Measurements from ENCODE around the gene HSPB6. TPM values are rescaled to one million over a fixed set of nuclear protein-coding genes. Genes with fewer than 3 reads are reported as not detected.
A peak's percentile ranks its signal among the peaks of the same experiment; 100 is the strongest.

HSPB6 gene
- total and polyA plus RNA-seq, 2 experiments from 2014 or later = 14.1 to 220 TPM

GRCh38 chr19:35777961-35778360 lies 21.1 kb upstream of the HSPB6 start:
- no peak for TF ChIP-seq EZH2 (IDR thresholded peaks at IDR 0.05; ENCODE audit: insufficient read depth, poor library complexity, severe bottlenecking)
- no peak for TF ChIP-seq EZH2phosphoT487 (IDR thresholded peaks at IDR 0.05; ENCODE audit: insufficient read depth, low read depth)
- no peak overlapping the region for H3K4me2 ChIP-seq (ENCODE audit: unreplicated experiment)
- no peaks in the 10 kb centered on the region for H4K20me1 ChIP-seq (ENCODE audit: insufficient read depth)
- H3K79me2 ChIP-seq (ENCODE audit: insufficient read depth) = no peaks in the 10 kb centered on the region
- no peaks in the 10 kb centered on the region for H3K36me3 ChIP-seq (ENCODE audit: low read depth)
- H3K27ac ChIP-seq = no peak overlapping the region
- H3K4me3 ChIP-seq = no peak overlapping the region
- H3K27me3 ChIP-seq (replicated peaks; ENCODE audit: insufficient read depth) = no peaks in the 10 kb centered on the region
- no peak overlapping the region for H3K9ac ChIP-seq
- DNase-seq = no peak
- H3K4me1 ChIP-seq (ENCODE audit: insufficient read depth) = no peaks in the 10 kb centered on the region
- H2AFZ ChIP-seq = no peak overlapping the region
- no peaks in the 10 kb centered on the region for H3K9me3 ChIP-seq (ENCODE audit: low read depth)
- in situ Hi-C loops (cut with MboI) = no loop called here
- WGBS, 2 experiments (ENCODE audit: low coverage in 1 of 2, low lambda C conversion rate in 2 of 2, missing lambda C conversion rate in 2 of 2) = 96 to 98% methylated on average over 7 of the region's 7 CpGs
- no peaks in the 10 kb centered on the region for H3K9me2 ChIP-seq (ENCODE audit: insufficient read depth)
- peaks cover 4% of the 10 kb centered on the region for H3F3A ChIP-seq (ENCODE audit: insufficient read depth)

DNA sequence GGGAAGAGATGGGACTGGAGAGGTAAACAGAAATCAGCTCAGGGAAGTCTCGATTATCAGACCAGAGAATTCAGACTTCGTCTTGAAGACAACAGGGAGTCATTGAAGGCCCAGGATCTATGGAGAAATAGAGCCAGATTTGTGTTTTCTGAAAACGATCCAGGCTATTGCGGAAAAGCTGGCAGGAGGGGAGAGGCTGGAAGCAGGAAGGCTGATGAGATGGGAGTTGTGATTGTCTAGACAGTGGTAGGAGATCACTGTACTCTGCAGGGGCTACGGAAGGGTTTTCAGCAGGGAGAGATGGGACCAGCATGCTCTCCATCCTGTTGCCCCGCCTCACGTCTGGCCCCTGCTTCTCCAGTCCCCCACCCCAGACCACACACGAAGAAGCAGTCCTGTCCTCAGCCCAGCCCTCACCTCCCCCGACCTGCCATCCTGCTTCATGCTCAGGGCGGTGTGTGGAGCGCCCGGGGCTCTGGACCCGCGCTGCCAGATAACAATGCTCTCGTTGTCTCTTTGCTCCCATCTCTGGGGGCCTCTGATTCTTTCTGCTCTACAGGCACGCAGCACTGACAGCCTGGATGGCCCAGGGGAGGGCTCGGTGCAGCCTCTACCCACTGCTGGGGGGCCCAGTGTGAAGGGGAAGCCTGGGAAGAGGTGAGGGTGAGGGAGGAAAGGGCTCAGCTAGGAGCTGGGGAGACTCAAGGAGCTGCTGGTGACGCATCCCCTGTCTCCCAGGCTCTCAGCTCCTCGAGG lies 20.4 kb upstream of the HSPB6 start:
- no peaks in the 10 kb centered on the region for H4K20me1 ChIP-seq (ENCODE audit: insufficient read depth)
- no peaks in the 10 kb centered on the region for H3K79me2 ChIP-seq (ENCODE audit: insufficient read depth)
- WGBS, 2 experiments (ENCODE audit: low coverage in 1 of 2, low lambda C conversion rate in 2 of 2, missing lambda C conversion rate in 2 of 2) = 81 to 83% methylated on average over 19 of the region's 19 CpGs
- H3K4me2 ChIP-seq (ENCODE audit: unreplicated experiment) = no peak overlapping the region
- H3K27ac ChIP-seq = no peak overlapping the region
- no peaks in the 10 kb centered on the region for H3K27me3 ChIP-seq (replicated peaks; ENCODE audit: insufficient read depth)
- H2AFZ ChIP-seq = no peak overlapping the region
- no peak overlapping the region for H3K4me3 ChIP-seq
- TF ChIP-seq EZH2 (IDR thresholded peaks at IDR 0.05; ENCODE audit: insufficient read depth, poor library complexity, severe bottlenecking) (no peak), EZH2phosphoT487 (IDR thresholded peaks at IDR 0.05; ENCODE audit: insufficient read depth, low read depth) (no peak)
- no peak overlapping the region for H3K9ac ChIP-seq
- H3K9me3 ChIP-seq (ENCODE audit: low read depth) = no peaks in the 10 kb centered on the region
- H3K36me3 ChIP-seq (ENCODE audit: low read depth) = no peaks in the 10 kb centered on the region
- H3K4me1 ChIP-seq (ENCODE audit: insufficient read depth) = no peaks in the 10 kb centered on the region
- in situ Hi-C loops (cut with MboI) = no loop called here
- peaks cover 11% of the 10 kb centered on the region for H3F3A ChIP-seq (ENCODE audit: insufficient read depth)
- no peak for DNase-seq
- H3K9me2 ChIP-seq (ENCODE audit: insufficient read depth) = no peaks in the 10 kb centered on the region

DNA sequence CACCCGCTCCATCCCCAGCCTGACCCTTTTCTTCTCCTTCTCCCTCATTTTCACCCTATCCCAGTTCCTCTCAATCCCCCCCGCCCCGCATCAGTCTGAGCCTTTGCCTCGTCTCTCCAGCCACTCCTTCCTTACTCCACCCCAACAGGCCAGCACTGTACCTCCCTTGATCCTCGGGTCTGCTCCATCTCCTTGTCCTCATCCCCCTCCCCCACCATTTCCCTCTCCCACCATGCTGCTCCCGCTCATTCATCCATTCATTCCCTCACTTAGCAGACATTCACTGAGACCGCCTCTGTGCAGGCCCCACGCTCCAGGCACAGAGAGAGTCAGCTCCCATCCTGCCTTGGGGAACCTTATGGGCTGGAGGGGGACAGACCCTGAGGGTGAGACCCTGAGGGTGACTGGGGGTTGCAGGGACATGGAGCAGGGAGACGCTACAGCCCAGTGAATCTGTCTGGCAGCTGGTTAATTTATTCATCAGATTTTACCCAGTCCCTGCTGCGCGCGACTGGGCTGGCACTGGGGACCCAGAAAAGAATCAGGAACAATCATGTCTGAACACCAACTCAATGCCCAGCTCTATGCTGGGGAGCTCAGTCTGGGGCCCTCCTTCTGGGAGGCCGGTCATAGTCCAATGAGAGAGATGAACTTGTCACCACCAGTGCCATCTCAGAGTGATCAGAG lies 19.4 kb upstream of the HSPB6 start:
- Histone ChIP-seq H3K36me3 (ENCODE audit: low read depth) (no peaks in the 10 kb centered on the region), H3K9ac (peak overlapping the region; percentile 71), H3K27ac (no peak overlapping the region), H3K4me2 (ENCODE audit: unreplicated experiment) (peak overlapping the region; percentile 58), H3K27me3 (replicated peaks; ENCODE audit: insufficient read depth) (no peaks in the 10 kb centered on the region), H3K79me2 (ENCODE audit: insufficient read depth) (no peaks in the 10 kb centered on the region), H2AFZ (peak overlapping the region; percentile 75), H3K4me1 (ENCODE audit: insufficient read depth) (no peaks in the 10 kb centered on the region), H3K9me3 (ENCODE audit: low read depth) (no peaks in the 10 kb centered on the region), H3F3A (ENCODE audit: insufficient read depth) (peaks cover 12% of the 10 kb centered on the region), H3K4me3 (peak overlapping the region; percentile 72), H3K9me2 (ENCODE audit: insufficient read depth) (no peaks in the 10 kb centered on the region), H4K20me1 (ENCODE audit: insufficient read depth) (no peaks in the 10 kb centered on the region)
- in situ Hi-C loops (cut with MboI) = no loop called here
- no peak for TF ChIP-seq EZH2 (IDR thresholded peaks at IDR 0.05; ENCODE audit: insufficient read depth, poor library complexity, severe bottlenecking)
- TF ChIP-seq EZH2phosphoT487 (IDR thresholded peaks at IDR 0.05; ENCODE audit: insufficient read depth, low read depth) = no peak
- peak; percentile 12 for DNase-seq
- 59 to 60% methylated on average over 12 to 13 of the region's 13 CpGs for WGBS, 2 experiments (ENCODE audit: low coverage in 1 of 2, low lambda C conversion rate in 2 of 2, missing lambda C conversion rate in 2 of 2)

DNA sequence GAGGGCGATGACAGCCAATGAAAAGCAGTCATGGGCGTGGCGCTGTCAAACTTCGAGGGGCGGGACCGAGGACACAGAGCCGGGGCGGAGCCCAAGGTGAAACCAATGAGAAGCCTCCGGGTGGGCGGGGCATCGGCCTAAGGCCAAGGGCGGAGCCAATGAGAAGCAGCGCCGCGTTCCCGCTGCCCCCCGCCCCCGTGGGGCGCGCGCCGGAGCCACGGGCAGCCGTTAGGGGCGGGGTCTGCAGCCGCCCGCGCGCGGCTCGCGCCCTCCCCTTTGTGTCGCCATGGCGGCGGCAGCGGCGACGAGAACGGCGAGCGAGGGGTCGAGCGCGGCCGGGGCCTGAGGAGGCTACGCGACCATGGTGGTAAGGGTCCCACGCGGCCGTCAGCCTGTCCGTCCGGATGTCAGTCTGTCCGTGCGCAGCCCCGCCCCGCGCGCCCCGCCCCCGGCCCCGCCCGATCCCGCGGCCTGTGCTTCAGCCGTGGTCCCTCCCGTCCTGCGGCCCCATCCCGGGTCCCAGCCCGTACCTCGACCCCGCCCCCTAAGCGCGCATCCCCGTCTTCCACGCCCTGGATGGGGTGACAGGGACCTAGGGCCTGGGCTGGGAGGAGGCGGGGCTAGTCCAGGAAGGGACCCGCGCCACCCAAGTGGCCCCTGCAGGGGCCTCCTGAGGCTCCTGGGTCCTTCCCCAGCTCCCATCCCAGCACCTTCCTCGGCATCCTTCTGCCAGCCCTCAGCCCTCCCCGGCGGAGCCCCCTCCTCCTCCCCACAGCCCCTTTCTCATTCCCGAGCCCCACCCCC lies 18.7 kb upstream of the HSPB6 start, which contains the start of gene ARHGAP33:
Gene ARHGAP33 (plus strand): TSS at position 267 of the 804 bp plus-strand sequence. CDS start 95 bp downstream, at position 362.
- H3K4me2 ChIP-seq (ENCODE audit: unreplicated experiment) = peak within 1 kb of the TSS; percentile 96
- H3K27ac ChIP-seq = no peak within 1 kb of the TSS
- H4K20me1 ChIP-seq (ENCODE audit: insufficient read depth) = no peaks in the 10 kb centered on the region
- no peaks in the 10 kb centered on the region for H3K79me2 ChIP-seq (ENCODE audit: insufficient read depth)
- DNase-seq = peak; percentile 100
- peak within 1 kb of the TSS; percentile 72 for H3K4me3 ChIP-seq
- H3F3A ChIP-seq (ENCODE audit: insufficient read depth) = peaks cover 12% of the 10 kb centered on the region
- 1 to 3% methylated on average over 18 to 45 of the region's 82 CpGs for WGBS, 2 experiments (ENCODE audit: low coverage in 1 of 2, low lambda C conversion rate in 2 of 2, missing lambda C conversion rate in 2 of 2)
- no peaks in the 10 kb centered on the region for H3K36me3 ChIP-seq (ENCODE audit: low read depth)
- in situ Hi-C loops (cut with MboI) = no loop called here
- no peaks in the 10 kb centered on the region for H3K27me3 ChIP-seq (replicated peaks; ENCODE audit: insufficient read depth)
- H3K9me2 ChIP-seq (ENCODE audit: insufficient read depth) = no peaks in the 10 kb centered on the region
- peak within 1 kb of the TSS; percentile 75 for H2AFZ ChIP-seq
- H3K4me1 ChIP-seq (ENCODE audit: insufficient read depth) = no peaks in the 10 kb centered on the region
- no peaks in the 10 kb centered on the region for H3K9me3 ChIP-seq (ENCODE audit: low read depth)
- H3K9ac ChIP-seq = peak within 1 kb of the TSS; percentile 71
- no peak for TF ChIP-seq EZH2 (IDR thresholded peaks at IDR 0.05; ENCODE audit: insufficient read depth, poor library complexity, severe bottlenecking)
- no peak for TF ChIP-seq EZH2phosphoT487 (IDR thresholded peaks at IDR 0.05; ENCODE audit: insufficient read depth, low read depth)

All from GM23248 (cell line).